ENCODE data around the gene UBXN6.

The UBXN6 gene

GRCh38 chr19:4402171-4403004 lies 55.2 kb downstream of the UBXN6 start, which contains the start of gene CHAF1A:
Gene CHAF1A (plus strand): TSS chr19:4402640. CDS start chr19:4402763, 123 bp downstream.
- peak within 1 kb of the TSS; percentile 65 to 71; a peak in 3 of 4 replicates for H3K4me3 ChIP-seq (ENCODE audit: low read depth in 1 of 2, low read length in 2 of 2)
- H3K9me3 ChIP-seq (ENCODE audit: insufficient read depth, low read length, severe bottlenecking), result no peaks in the 10 kb centered on the region
- peaks cover 56% of the 10 kb centered on the region for H4K20me1 ChIP-seq (ENCODE audit: insufficient read depth, low read length)
- TF ChIP-seq EZH2 (IDR thresholded peaks at IDR 0.05; ENCODE audit: borderline replicate concordance, low read depth, low read length, severe bottlenecking) (no peak), CTCF (IDR thresholded peaks at IDR 0.05; ENCODE audit: borderline replicate concordance, extremely low read depth, low read length, poor library complexity, severe bottlenecking) (no peak)
- DNase-seq (peak; percentile 100), ATAC-seq (ENCODE audit: insufficient read depth, low read depth) (peak; percentile 95)
- peak within 1 kb of the TSS; percentile 87 for H3K4me2 ChIP-seq (ENCODE audit: insufficient read depth, low read length)
- peaks cover 46% of the 10 kb centered on the region for H3K36me3 ChIP-seq (ENCODE audit: insufficient read depth, low read length)
- peaks cover 69% of the 10 kb centered on the region for H3K4me1 ChIP-seq (ENCODE audit: insufficient read depth, low read length)
- peak within 1 kb of the TSS; percentile 92 for H3K9ac ChIP-seq (ENCODE audit: low read depth, low read length)
- H3K79me2 ChIP-seq (ENCODE audit: insufficient read depth, low read length), result peaks cover 81% of the 10 kb centered on the region
- peak within 1 kb of the TSS; percentile 59 for H2AFZ ChIP-seq (ENCODE audit: low read depth, low read length)
- H3K27ac ChIP-seq (ENCODE audit: low read length), result peak within 1 kb of the TSS; percentile 84
- no peaks in the 10 kb centered on the region for H3K27me3 ChIP-seq (ENCODE audit: insufficient read depth, low read length, poor library complexity)

GRCh38 chr19:4401769-4402170 lies 55.8 kb downstream of the UBXN6 start:
- Histone ChIP-seq H2AFZ (ENCODE audit: low read depth, low read length) (peak overlapping the region; percentile 49), H3K9me3 (ENCODE audit: insufficient read depth, low read length, severe bottlenecking) (no peaks in the 10 kb centered on the region), H3K79me2 (ENCODE audit: insufficient read depth, low read length) (peaks cover 81% of the 10 kb centered on the region), H3K27me3 (ENCODE audit: insufficient read depth, low read length, poor library complexity) (no peaks in the 10 kb centered on the region), H3K4me1 (ENCODE audit: insufficient read depth, low read length) (peaks cover 74% of the 10 kb centered on the region), H3K4me3 (ENCODE audit: low read depth in 1 of 2, low read length in 2 of 2) (peak overlapping the region; percentile 20 to 54; a peak in 3 of 4 replicates), H3K4me2 (ENCODE audit: insufficient read depth, low read length) (peak overlapping the region; percentile 69), H4K20me1 (ENCODE audit: insufficient read depth, low read length) (peaks cover 58% of the 10 kb centered on the region), H3K36me3 (ENCODE audit: insufficient read depth, low read length) (peaks cover 50% of the 10 kb centered on the region), H3K27ac (ENCODE audit: low read length) (peak overlapping the region; percentile 67), H3K9ac (ENCODE audit: low read depth, low read length) (peak overlapping the region; percentile 55)
- TF ChIP-seq EZH2 (IDR thresholded peaks at IDR 0.05; ENCODE audit: borderline replicate concordance, low read depth, low read length, severe bottlenecking), result no peak
- TF ChIP-seq CTCF (IDR thresholded peaks at IDR 0.05; ENCODE audit: borderline replicate concordance, extremely low read depth, low read length, poor library complexity, severe bottlenecking), result no peak
- no peak for ATAC-seq (ENCODE audit: insufficient read depth, low read depth)
- DNase-seq, result no peak

DNA sequence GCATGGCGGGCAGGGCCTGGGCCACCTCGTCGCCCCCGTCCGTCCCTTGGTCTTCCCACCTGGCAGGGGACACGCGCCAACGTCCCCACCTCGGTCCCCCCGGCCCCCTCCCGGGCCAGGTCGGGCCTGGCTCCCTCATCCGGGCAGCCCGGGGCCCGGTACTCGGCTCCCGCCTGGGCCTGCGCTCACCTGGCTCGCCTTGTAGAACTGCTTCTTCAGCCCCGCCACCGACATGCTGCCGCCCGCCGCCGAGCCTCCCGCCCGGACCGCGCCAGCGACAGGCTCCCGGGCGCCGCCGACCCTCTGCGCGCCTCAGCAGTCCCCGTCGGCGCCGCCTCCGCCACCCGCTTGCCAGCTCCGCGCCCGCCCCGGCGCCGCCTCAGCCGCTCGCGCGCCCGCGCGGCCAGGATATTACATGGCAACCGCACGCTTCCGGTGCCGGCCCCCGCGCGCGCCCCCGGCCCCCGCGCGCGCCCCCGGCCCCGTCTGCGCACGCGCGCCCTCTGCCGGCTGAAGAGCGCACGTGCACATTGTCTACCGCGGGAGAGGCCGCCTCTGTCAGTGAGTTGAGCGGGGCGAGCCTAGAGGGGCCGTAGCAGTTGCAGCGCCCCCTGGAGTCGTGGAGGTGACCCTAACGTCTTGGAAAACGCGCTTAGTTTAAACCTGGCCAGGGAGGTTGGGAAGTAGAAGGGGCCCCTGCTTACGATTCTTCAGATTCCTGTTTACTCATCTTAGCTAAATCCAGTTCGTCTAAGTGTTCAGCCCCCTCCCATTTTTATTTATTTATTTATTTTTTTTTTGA lies 57.3 kb downstream of the UBXN6 start, which contains the start of gene SH3GL1:
Gene SH3GL1 (minus strand): TSS at position 413 of the 802 bp plus-strand sequence. CDS start 179 bp downstream, at position 234.
- TF ChIP-seq CTCF (IDR thresholded peaks at IDR 0.05; ENCODE audit: borderline replicate concordance, extremely low read depth, low read length, poor library complexity, severe bottlenecking) (peak; percentile 95), EZH2 (IDR thresholded peaks at IDR 0.05; ENCODE audit: borderline replicate concordance, low read depth, low read length, severe bottlenecking) (no peak)
- peak; percentile 60 for ATAC-seq (ENCODE audit: insufficient read depth, low read depth)

More for the DNA sequence above, 57.3 kb downstream of the UBXN6 start, which contains the start of gene SH3GL1:
- no peaks in the 10 kb centered on the region for H3K9me3 ChIP-seq (ENCODE audit: insufficient read depth, low read length, severe bottlenecking)
- no peaks in the 10 kb centered on the region for H3K27me3 ChIP-seq (ENCODE audit: insufficient read depth, low read length, poor library complexity)
- peaks cover 80% of the 10 kb centered on the region for H3K79me2 ChIP-seq (ENCODE audit: insufficient read depth, low read length)
- H3K27ac ChIP-seq (ENCODE audit: low read length), result peak within 1 kb of the TSS; percentile 47
- peaks cover 66% of the 10 kb centered on the region for H3K4me1 ChIP-seq (ENCODE audit: insufficient read depth, low read length)
- H3K36me3 ChIP-seq (ENCODE audit: insufficient read depth, low read length), result peaks cover 47% of the 10 kb centered on the region
- H3K4me2 ChIP-seq (ENCODE audit: insufficient read depth, low read length), result peak within 1 kb of the TSS; percentile 88
- H4K20me1 ChIP-seq (ENCODE audit: insufficient read depth, low read length), result peaks cover 50% of the 10 kb centered on the region
- peak within 1 kb of the TSS; percentile 92 for H3K9ac ChIP-seq (ENCODE audit: low read depth, low read length)
- peak; percentile 88 for DNase-seq
- peak within 1 kb of the TSS; percentile 47 to 64; a peak in 3 of 4 replicates for H3K4me3 ChIP-seq (ENCODE audit: low read depth in 1 of 2, low read length in 2 of 2)
- H2AFZ ChIP-seq (ENCODE audit: low read depth, low read length), result peak within 1 kb of the TSS; percentile 72

Data from DND-41 (cell line).